ENCODE measurements around the gene HIVEP3. TPM values are rescaled to one million over a fixed set of nuclear protein-coding genes. Genes with fewer than 3 reads are reported as not detected.

HIVEP3 gene
- total RNA-seq, 1 donor from 2014 or later = 5.8 TPM

GRCh38 chr1:41850029-41850428, 68.7 kb downstream of the HIVEP3 start:
- no peak overlapping the region for H3K4me3 ChIP-seq (ENCODE audit: low read depth, low read length)
- no peak for TF ChIP-seq CTCF (IDR thresholded peaks at IDR 0.05; ENCODE audit: insufficient read depth, low read length, poor library complexity, severe bottlenecking)
- DNase-seq (ENCODE audit: low read depth) = no peak
- peaks cover 1% of the 10 kb centered on the region for H3K36me3 ChIP-seq (ENCODE audit: control insufficient read depth, insufficient read depth, low read length)
- H3K27me3 ChIP-seq (ENCODE audit: control insufficient read depth, insufficient read depth, low read length) = no peaks in the 10 kb centered on the region

DNA sequence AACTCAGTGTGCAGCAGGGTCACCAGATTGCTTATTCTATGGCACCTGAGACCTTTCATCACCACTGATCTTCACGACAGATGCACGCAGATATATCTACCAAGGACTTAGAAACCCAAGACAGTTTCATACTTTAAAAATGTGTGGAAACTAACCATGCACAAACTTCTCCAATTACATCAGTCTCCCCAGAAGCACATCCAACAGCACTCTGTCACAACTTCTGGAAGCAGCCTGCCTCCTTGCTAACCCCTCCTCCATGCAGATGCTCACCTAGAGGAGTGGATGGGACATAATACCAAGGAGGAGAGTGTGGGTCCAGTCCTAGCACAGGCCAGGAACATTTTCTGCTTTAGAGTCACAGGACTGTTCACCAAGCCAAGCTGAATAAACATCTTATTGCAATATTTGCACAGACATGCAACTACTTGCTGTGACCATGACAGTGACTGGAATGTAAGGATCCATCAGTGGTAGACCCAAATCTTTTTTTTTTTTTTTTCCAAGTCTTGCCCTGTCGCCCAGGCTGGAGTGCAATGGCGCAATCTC, 69.4 kb downstream of the HIVEP3 start:
- H3K27me3 ChIP-seq (ENCODE audit: control insufficient read depth, insufficient read depth, low read length) = no peaks in the 10 kb centered on the region
- no peak overlapping the region for H3K4me3 ChIP-seq (ENCODE audit: low read depth, low read length)
- H3K36me3 ChIP-seq (ENCODE audit: control insufficient read depth, insufficient read depth, low read length) = peaks cover 1% of the 10 kb centered on the region
- TF ChIP-seq CTCF (IDR thresholded peaks at IDR 0.05; ENCODE audit: insufficient read depth, low read length, poor library complexity, severe bottlenecking) = no peak
- DNase-seq (ENCODE audit: low read depth) = no peak

DNA sequence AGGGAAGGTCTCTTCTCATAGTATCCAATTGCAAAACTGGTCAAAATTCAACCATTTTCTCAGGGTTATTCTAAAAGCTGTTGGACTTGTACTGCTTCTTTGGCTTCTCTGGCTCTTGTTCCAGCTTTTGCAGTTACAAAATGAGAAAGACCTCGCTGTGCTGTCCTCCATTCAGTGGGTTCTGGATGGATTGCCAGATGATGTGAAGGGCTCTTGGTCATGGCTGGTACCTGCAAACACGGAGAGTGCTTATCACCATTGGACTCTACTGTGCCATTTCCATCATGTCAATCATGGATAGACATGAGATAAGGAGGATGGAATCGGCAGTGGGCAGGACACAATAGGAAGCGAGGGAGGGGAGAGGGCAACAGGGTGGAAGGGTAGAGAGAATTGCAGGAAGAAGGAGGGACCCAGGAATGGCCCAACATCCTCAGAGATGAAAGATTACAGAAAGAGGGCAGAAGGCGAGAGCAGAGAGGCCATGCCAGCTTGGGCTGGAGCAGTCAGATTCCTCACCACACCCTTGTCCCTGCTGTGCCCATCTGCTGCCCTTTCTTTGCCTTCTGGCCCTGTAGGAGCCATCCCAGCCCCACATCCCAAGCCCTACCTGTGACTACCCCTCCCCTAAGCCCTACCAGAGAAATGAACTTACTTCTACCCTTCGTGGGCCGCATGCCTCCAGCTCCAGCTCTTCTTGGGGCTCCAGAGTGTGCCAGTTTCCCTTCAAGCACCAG, 70.3 kb downstream of the HIVEP3 start:
- H3K27me3 ChIP-seq (ENCODE audit: control insufficient read depth, insufficient read depth, low read length) = no peaks in the 10 kb centered on the region
- no peak for DNase-seq (ENCODE audit: low read depth)
- no peak for TF ChIP-seq CTCF (IDR thresholded peaks at IDR 0.05; ENCODE audit: insufficient read depth, low read length, poor library complexity, severe bottlenecking)
- no peak overlapping the region for H3K4me3 ChIP-seq (ENCODE audit: low read depth, low read length)
- H3K36me3 ChIP-seq (ENCODE audit: control insufficient read depth, insufficient read depth, low read length) = peaks cover 1% of the 10 kb centered on the region

DNA sequence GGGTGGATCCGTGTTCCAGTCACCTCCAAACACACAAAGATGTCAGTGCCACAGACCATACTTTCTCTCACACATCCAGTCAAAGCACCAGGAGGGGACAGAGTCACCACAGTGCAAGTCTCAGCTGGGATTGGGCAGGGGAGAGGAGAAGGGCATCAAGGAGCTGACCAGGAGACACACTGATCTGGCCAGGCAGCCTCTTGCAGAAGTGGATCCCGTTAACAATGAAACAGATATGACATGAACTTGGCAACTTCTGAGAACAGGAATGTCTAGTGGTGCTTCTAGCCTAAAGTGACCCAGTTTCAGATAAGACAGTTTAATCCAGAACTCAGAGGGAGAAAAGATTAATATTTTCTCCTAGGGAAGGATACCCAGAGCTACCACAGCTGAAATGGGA, 71.0 kb downstream of the HIVEP3 start:
- TF ChIP-seq CTCF (IDR thresholded peaks at IDR 0.05; ENCODE audit: insufficient read depth, low read length, poor library complexity, severe bottlenecking) = no peak
- Histone ChIP-seq H3K4me3 (ENCODE audit: low read depth, low read length) (no peak overlapping the region), H3K36me3 (ENCODE audit: control insufficient read depth, insufficient read depth, low read length) (peaks cover 1% of the 10 kb centered on the region), H3K27me3 (ENCODE audit: control insufficient read depth, insufficient read depth, low read length) (no peaks in the 10 kb centered on the region)
- DNase-seq (ENCODE audit: low read depth) = no peak

- H3K4me3 ChIP-seq (ENCODE audit: low read depth, low read length) = no peak overlapping the region
- no peaks in the 10 kb centered on the region for H3K36me3 ChIP-seq (ENCODE audit: control insufficient read depth, insufficient read depth, low read length)
- no peak for DNase-seq (ENCODE audit: low read depth)
- H3K27me3 ChIP-seq (ENCODE audit: control insufficient read depth, insufficient read depth, low read length) = no peaks in the 10 kb centered on the region
- no peak for TF ChIP-seq CTCF (IDR thresholded peaks at IDR 0.05; ENCODE audit: insufficient read depth, low read length, poor library complexity, severe bottlenecking)
These were observed 71.9 kb downstream of the HIVEP3 start for GRCh38 chr1:41846625-41847405.
